ENCODE measurements around the gene CD3E.

- TF ChIP-seq ZNF384 (IDR thresholded peaks at IDR 0.05) (no peak), HDGF (IDR thresholded peaks at IDR 0.05; ENCODE audit: borderline replicate concordance) (no peak), FOXA1 (IDR thresholded peaks at IDR 0.05) (no peak), TARDBP (IDR thresholded peaks at IDR 0.05) (no peak), SP1 (IDR thresholded peaks at IDR 0.05) (no peak), ELF4 (IDR thresholded peaks at IDR 0.05) (no peak), FOXM1 (IDR thresholded peaks at IDR 0.05; ENCODE audit: borderline replicate concordance) (no peak), NFRKB (IDR thresholded peaks at IDR 0.05) (no peak), BHLHE40 (IDR thresholded peaks at IDR 0.05; ENCODE audit: borderline replicate concordance) (no peak), ARNT (IDR thresholded peaks at IDR 0.05) (no peak), L3MBTL2 (conservative IDR thresholded peaks at IDR 0.05) (no peak), LEF1 (IDR thresholded peaks at IDR 0.05; ENCODE audit: borderline replicate concordance) (no peak), CTBP1 (IDR thresholded peaks at IDR 0.05; ENCODE audit: borderline replicate concordance) (no peak), SUZ12 (IDR thresholded peaks at IDR 0.05) (no peak)
Observed at GRCh38 chr11:118282606-118283005, 21.9 kb upstream of the CD3E start.

Measured in HEK293T (cell line).